PC-3 (cell line): ENCODE measurements around the gene TAF3. TPM values are rescaled to one million over a fixed set of nuclear protein-coding genes. Genes with fewer than 3 reads are reported as not detected.

Source experiments
- ATAC-seq: fragments of 200-7000 bp; cut with Tn5 transposase; 2 replicates; pipeline ENCODE4 v1.9.1; 2020; ENCODE audit warnings: mild to moderate bottlenecking, moderate library complexity
- BruUV-seq: library from RNA; stranded (reverse); fragments of 400-500 nt; replicated peaks from 2 replicates; lab custom pipeline; 2021; lab: Mats Ljungman, UMichigan
- CTCF ChIA-PET: fragments of 300-600 bp; sonication (Branson Sonifier 250); formaldehyde crosslinking; loops from one replicate; lab custom pipeline; 2022; ENCODE audit warnings: antibody characterized with exemption; lab: Charles Lee
- POLR2A ChIA-PET: fragments of 300-600 bp; sonication (Branson Sonifier 250); formaldehyde crosslinking; loops from one replicate; lab custom pipeline; 2022; ENCODE audit warnings: antibody characterized with exemption; ENCODE audit not compliant: unreplicated experiment; lab: Charles Lee
- DNase-seq: peaks from one replicate; pipeline ENCODE4 v3.0.0-alpha.2; 2015
- H2AFZ ChIP-seq: fragments of 300-600 bp; sonication (generic); 2 replicates; pipeline ENCODE4 v1.6.0; 2016; ENCODE audit warnings: antibody characterized with exemption, low read length
- H3F3A ChIP-seq: fragments of 300-600 bp; sonication (generic); one replicate; pipeline ENCODE4 v1.6.0; 2017; ENCODE audit warnings: antibody characterized with exemption, low read length, control low read depth, mild to moderate bottlenecking; ENCODE audit not compliant: unreplicated experiment
- H3K27ac ChIP-seq: fragments of 300-600 bp; sonication (generic); 2 replicates; pipeline ENCODE4 v1.5.1; 2016; ENCODE audit warnings: mild to moderate bottlenecking, low read length
- H3K27me3 ChIP-seq: fragments of 300-600 bp; sonication (generic); 2 replicates; pipeline ENCODE4 v1.6.1; 2016; ENCODE audit warnings: low read length, mixed read lengths
- H3K36me3 ChIP-seq: fragments of 300-600 bp; sonication (generic); 2 replicates; pipeline ENCODE4 v1.6.1; 2016; ENCODE audit warnings: low read depth, mixed run types, low read length, mixed read lengths
- H3K4me1 ChIP-seq: fragments of 300-600 bp; sonication (generic); 2 replicates; pipeline ENCODE4 v1.5.1; 2016; ENCODE audit warnings: low read length; ENCODE audit not compliant: insufficient read depth
- H3K4me2 ChIP-seq: fragments of 300-600 bp; sonication (generic); 2 replicates; pipeline ENCODE4 v1.6.0; 2016; ENCODE audit warnings: low read length
- H3K4me3 ChIP-seq: fragments of 300-600 bp; sonication (generic); 2 replicates; pipeline ENCODE4 v1.5.1; 2016; ENCODE audit warnings: mild to moderate bottlenecking, low read length, mixed read lengths
- H3K79me2 ChIP-seq: fragments of 300-600 bp; sonication (generic); 2 replicates; pipeline ENCODE4 v1.6.1; 2017; ENCODE audit warnings: low read length, mixed read lengths
- H3K9ac ChIP-seq: fragments of 300-600 bp; sonication (generic); 2 replicates; pipeline ENCODE4 v1.6.0; 2016; ENCODE audit warnings: mild to moderate bottlenecking, low read length
- H3K9me2 ChIP-seq: fragments of 300-600 bp; sonication (generic); replicated peaks from 2 replicates; pipeline ENCODE4 v1.6.1; 2016; ENCODE audit warnings: mixed run types, low read length, mixed read lengths
- H3K9me3 ChIP-seq: fragments of 300-600 bp; sonication (generic); 2 replicates; pipeline ENCODE4 v1.6.1; 2016; ENCODE audit warnings: low read length, mixed read lengths
- H4K20me1 ChIP-seq: fragments of 300-600 bp; sonication (generic); 2 replicates; pipeline ENCODE4 v1.6.1; 2016; ENCODE audit warnings: low read length, mixed read lengths
- CTCF ChIP-seq: fragments of 300-600 bp; sonication (generic); conservative IDR thresholded peaks from 2 replicates; pipeline ENCODE4 v1.5.1; 2017; ENCODE audit warnings: antibody characterized with exemption, low read depth, mild to moderate bottlenecking, low read length
- EZH2 ChIP-seq: fragments of 300-600 bp; sonication (generic); IDR thresholded peaks from one replicate; pipeline ENCODE4 v1.6.1; 2017; ENCODE audit warnings: antibody characterized with exemption, mild to moderate bottlenecking, low read length; ENCODE audit not compliant: unreplicated experiment
- EZH2phosphoT487 ChIP-seq: fragments of 300-600 bp; sonication (generic); IDR thresholded peaks from 2 replicates; pipeline ENCODE4 v1.6.1; 2018; ENCODE audit warnings: mild to moderate bottlenecking, antibody characterized with exemption, low read length, borderline replicate concordance
- intact Hi-C: fragments of 100-400 bp; cut with micrococcal nuclease; formaldehyde crosslinking; loops from 2 replicates; pipeline ENCODE4 v1.9.0; 2023
- total RNA-seq: library from RNA; depleted of rRNA; stranded (reverse); fragments of >200 nt; gene quantifications from 2 replicates; pipeline ENCODE4 v1.2.3, GENCODE V29; 2014

Gene TAF3
- total RNA-seq, 1 experiment from 2014 or later: 2.0 TPM

GRCh38 chr10:8033812-8034465 lies 215.6 kb downstream of the TAF3 start:
- ATAC-seq (no peak), DNase-seq (no peak)
- Histone ChIP-seq H3F3A (no peaks in the 10 kb centered on the region), H3K36me3 (no peaks in the 10 kb centered on the region), H4K20me1 (no peaks in the 10 kb centered on the region), H3K4me1 (no peaks in the 10 kb centered on the region), H3K4me2 (no peak overlapping the region), H3K9me2 (no peaks in the 10 kb centered on the region), H3K9ac (no peak overlapping the region), H2AFZ (no peak overlapping the region), H3K4me3 (no peak overlapping the region), H3K79me2 (no peaks in the 10 kb centered on the region), H3K27ac (no peak overlapping the region), H3K9me3 (no peaks in the 10 kb centered on the region), H3K27me3 (peaks cover 20% of the 10 kb centered on the region)
- BruUV-seq: no TSS peak
- no peak for TF ChIP-seq EZH2
- TF ChIP-seq EZH2phosphoT487: no peak
- TF ChIP-seq CTCF: no peak
- POLR2A ChIA-PET: no interaction called here
- intact Hi-C loops: no loop called here
- CTCF ChIA-PET: interaction anchor here (0.6 kb wide), 1 partner anchor 9 kb away, joined by 12 read pairs; no protein-coding TSS in a partner anchor

DNA sequence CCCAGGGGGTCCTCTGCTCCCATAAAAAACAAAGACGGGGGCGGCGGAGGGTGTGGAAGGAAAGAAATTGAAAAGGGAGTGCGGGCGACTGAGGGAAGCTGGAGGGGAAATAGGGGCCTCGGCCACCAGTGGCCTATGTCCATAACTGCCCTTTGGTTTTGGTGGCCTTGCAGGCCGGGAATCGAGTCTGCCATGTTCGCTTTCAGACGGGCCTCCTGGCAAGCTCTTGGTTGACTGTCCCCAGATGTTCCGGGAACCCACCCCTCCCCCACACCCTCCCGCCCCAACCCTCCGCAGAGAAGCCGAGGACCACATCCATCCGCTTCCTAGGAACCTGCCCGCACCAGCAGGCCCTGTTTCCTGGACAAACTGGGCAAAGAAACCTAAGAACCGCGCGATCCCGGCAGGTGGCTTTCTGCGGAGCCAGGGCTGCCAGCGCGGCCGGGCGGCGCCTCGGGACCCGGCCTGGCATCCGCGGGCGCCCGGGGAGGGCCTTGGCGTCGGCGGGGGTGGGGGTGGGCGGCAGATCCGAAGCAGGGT lies 216.2 kb downstream of the TAF3 start:
- CTCF ChIA-PET: no interaction called here
- Histone ChIP-seq H3K27ac (no peak overlapping the region), H3K9ac (no peak overlapping the region), H3K4me1 (no peaks in the 10 kb centered on the region), H3K9me3 (no peaks in the 10 kb centered on the region), H3F3A (no peaks in the 10 kb centered on the region), H3K27me3 (peaks cover 26% of the 10 kb centered on the region), H3K36me3 (no peaks in the 10 kb centered on the region), H4K20me1 (no peaks in the 10 kb centered on the region), H3K79me2 (no peaks in the 10 kb centered on the region), H3K4me2 (no peak overlapping the region), H3K4me3 (no peak overlapping the region), H3K9me2 (no peaks in the 10 kb centered on the region), H2AFZ (no peak overlapping the region)
- no peak for ATAC-seq
- DNase-seq: no peak
- POLR2A ChIA-PET: no interaction called here
- TF ChIP-seq EZH2: no peak
- intact Hi-C loops: no loop called here
- no TSS peak for BruUV-seq

DNA sequence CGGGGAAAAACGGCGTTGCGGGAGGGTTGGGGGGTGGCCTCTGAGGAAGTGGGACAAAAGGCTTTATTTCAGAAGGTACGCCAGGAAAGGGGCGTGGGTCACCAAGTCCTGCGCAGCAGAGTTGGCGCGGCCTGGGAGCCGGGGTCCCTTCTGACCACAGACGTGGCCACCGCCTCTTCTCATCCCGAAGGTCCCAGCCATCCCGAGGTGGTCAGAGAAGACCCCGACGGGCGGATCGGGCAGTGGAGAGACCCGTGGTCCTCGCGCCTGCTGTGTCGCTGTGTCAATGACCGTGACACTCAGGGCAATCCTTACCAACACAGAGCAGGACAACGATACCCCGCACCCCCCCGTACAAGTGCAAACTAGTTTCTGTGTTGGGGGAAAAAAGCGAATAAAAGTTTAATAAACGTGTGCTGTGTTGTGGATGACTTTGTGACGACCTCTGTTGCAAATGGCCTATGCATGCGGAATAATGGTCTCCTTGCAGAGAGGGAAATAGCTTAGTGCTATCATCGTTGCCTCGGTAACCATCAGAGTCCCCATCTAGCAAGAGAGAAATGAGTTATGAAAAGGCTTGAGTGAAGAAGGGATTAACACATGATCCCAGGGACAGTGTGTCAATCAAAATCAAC lies 216.8 kb downstream of the TAF3 start:
- H4K20me1 ChIP-seq: no peaks in the 10 kb centered on the region
- no peak overlapping the region for H3K9ac ChIP-seq
- H3K36me3 ChIP-seq: no peaks in the 10 kb centered on the region
- ChIA-PET POLR2A (no interaction called here), CTCF (no interaction called here)
- BruUV-seq: no TSS peak
- no peak overlapping the region for H2AFZ ChIP-seq
- H3K4me1 ChIP-seq: no peaks in the 10 kb centered on the region
- H3K9me2 ChIP-seq: no peaks in the 10 kb centered on the region
- ATAC-seq: no peak
- no peaks in the 10 kb centered on the region for H3F3A ChIP-seq
- H3K27ac ChIP-seq: no peak overlapping the region
- H3K79me2 ChIP-seq: no peaks in the 10 kb centered on the region
- H3K4me3 ChIP-seq: no peak overlapping the region
- no peak for DNase-seq
- TF ChIP-seq EZH2 (no peak), EZH2phosphoT487 (no peak), CTCF (no peak)
- H3K9me3 ChIP-seq: no peaks in the 10 kb centered on the region
- intact Hi-C loops: no loop called here
- no peak overlapping the region for H3K4me2 ChIP-seq
- H3K27me3 ChIP-seq: peaks cover 30% of the 10 kb centered on the region
